Stimulated activated CD8-positive, alpha-beta memory T cell treated with anti-CD3 and anti-CD28 coated beads, Interleukin-2, amount 100 ng/mL, for 48 hours (primary cell): ENCODE measurements around the gene TTYH1.
A peak's percentile ranks its signal among the peaks of the same experiment; 100 is the strongest.

Experiments used
- DNase-seq, 2 donors: peaks; one replicate each; pipeline ENCODE4 v3.0.0-alpha.2; 2020; ENCODE audit warnings: low read depth in 2 of 2

The TTYH1 gene

GRCh38 chr19:54424201-54424600 lies 8.9 kb downstream of the TTYH1 start:
- no peak for DNase-seq

GRCh38 chr19:54424660-54425381 lies 9.6 kb downstream of the TTYH1 start:
- no peak for DNase-seq

GRCh38 chr19:54425382-54425723 lies 10.1 kb downstream of the TTYH1 start:
- no peak for DNase-seq

DNA sequence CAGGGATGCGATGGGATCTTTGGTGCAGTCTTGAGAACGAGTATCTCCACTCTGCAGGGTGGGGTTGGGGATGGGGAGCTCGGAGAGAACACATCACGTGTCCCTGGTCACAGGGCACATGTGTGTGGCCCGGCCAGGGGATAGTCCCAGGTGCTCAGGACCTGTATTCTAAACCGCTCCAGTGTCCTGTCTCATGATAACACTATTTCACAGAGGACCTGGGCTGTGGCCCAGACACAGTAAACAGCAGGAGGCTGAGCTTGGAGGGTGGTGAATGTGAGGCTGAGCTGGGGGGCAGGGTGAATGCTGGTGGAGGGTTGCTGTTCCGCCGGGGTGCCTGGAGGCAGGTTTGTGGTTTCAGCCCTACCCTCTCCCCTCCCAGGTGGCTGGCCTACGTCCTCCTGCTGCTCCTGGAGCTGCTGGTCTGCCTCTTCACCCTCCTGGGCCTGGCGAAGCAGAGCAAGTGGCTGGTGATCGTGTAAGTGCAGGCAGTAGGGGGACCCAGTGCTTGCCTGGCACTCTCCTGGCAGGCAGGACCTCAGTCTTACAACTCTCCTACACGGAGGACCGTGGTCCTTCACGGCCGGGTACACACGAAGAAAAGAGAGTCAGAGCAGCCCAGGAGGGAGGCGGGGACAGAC lies 11.1 kb downstream of the TTYH1 start:
- no peak for DNase-seq

GRCh38 chr19:54427586-54427985 lies 12.3 kb downstream of the TTYH1 start:
- DNase-seq: no peak

DNA sequence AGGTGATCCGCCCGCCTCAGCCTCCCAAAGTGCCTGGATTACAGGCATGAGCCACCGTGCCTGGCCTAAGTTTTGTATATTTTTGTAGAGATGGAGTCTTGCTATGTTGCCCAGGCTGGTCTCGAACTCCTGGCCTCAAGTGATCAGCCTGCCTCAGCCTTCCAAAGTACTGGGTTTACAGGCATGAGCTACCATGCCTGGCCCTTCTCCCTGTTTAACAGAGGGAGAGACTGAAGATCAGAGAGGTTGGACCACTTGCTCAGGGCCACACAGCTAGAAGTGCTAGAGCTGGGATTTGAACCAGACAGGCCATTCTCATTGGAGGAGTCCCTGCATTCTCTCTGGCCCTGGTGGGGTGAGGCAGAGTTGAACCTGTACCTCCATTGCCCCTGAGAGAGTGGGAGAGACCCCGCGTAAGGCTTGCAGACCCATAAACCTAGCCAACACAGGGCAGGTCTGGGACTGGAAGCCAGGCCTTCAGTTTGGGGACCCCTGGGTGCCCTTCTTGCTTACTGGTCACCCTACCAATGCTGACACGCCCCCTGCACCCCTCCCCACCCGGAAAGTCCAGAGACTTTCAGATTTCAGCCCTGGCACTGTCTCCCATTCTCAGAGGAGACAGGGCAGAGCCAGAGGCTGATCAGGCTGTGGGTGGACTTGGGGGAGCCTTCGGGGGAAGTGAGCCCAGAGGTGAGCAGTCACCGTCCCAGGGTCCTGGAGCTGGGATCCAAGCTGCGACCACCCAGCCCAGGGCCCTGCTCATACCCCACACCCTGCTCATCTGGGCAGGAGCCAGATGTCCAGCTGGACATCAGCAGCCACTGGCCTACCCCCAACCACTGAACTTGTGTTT lies 13.3 kb downstream of the TTYH1 start:
- no peak for DNase-seq

DNA sequence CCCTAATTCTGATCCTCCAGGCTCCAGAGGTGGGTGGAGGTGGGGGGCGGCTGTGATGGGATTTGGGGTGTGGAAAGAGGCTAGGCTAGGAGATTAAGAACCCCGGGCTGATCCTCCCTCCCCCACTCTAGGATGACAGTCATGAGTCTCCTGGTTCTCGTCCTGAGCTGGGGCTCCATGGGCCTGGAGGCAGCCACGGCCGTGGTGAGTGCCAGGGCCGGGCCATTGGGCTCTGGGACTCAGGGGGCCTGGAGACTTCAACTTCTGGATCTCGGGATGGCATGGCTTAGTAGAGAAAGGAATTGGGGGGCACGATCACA lies 13.9 kb downstream of the TTYH1 start:
- no peak for DNase-seq

DNA sequence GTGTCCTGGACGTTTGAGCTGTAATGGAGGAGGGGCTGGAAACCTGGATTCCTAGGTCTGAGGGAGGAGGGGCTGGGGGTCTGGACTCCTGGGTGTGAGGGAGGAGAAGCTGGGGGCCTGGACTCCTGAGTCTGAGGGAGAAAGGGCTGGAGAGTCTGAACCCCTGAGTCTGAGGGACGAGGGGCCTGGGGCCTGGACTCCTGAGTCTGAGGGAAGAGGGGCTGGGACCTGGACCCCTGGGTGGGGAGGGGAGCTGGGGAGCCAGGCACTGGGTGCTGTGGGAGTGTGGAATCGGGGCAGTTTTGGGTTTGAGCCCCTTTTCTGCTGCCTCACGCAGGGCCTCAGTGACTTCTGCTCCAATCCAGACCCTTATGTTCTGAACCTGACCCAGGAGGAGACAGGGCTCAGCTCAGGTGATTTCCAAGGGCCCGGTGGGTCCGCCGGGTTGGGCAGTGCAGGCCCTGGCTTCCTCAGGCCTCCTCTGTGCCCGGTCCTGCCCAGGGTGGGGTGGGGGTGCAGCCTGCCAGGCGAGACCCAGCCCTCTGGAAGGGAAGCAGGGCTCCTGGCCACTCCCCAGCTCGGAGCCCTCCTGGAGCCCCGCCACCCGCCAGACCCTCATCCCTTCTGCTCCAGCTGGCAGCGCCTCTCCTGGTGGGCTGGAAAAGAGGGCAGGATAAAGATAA lies 14.4 kb downstream of the TTYH1 start:
- no peak for DNase-seq

DNA sequence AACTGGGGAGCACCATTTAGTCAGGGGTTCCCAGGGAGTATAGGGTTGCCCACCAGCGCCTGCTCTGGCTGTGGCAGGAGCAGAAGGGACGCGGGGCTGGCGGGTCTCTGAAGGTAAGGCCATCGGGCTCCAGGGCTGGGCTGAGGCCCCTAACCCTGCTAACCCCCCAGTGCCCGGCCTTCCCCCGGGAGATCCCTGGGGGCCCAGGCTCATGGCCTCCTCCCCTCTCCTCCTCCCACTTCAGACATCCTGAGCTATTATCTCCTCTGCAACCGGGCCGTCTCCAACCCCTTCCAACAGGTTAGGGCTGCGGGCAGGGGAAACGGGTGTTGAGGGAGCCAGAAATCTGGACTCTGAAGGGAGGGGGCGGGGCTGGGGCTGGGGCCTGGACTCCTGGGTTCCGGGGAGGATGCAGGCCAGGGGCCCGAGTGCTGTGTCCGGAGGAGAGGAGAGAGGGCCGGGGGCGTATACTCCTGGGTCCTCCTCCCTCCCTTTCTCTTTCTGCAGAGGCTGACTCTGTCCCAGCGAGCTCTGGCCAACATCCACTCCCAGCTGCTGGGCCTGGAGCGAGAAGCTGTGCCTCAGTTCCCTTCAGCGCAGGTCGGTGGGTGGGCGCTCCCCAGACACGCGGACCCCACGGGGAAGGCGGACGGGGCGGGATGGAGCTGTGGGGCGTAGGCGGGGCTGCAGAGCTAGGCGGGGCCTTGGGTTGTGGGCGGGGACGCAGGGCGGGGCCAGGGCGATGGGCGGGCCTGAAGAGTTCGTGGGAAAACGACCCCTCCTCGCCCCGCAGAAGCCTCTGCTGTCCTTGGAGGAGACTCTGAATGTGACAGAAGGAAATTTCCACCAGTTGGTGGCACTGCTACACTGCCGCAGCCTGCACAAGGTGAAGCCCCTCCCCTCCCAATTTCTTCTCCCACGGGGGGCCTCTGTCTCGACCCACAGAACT lies 15.3 kb downstream of the TTYH1 start:
- DNase-seq: peak; percentile 41 to 47

DNA sequence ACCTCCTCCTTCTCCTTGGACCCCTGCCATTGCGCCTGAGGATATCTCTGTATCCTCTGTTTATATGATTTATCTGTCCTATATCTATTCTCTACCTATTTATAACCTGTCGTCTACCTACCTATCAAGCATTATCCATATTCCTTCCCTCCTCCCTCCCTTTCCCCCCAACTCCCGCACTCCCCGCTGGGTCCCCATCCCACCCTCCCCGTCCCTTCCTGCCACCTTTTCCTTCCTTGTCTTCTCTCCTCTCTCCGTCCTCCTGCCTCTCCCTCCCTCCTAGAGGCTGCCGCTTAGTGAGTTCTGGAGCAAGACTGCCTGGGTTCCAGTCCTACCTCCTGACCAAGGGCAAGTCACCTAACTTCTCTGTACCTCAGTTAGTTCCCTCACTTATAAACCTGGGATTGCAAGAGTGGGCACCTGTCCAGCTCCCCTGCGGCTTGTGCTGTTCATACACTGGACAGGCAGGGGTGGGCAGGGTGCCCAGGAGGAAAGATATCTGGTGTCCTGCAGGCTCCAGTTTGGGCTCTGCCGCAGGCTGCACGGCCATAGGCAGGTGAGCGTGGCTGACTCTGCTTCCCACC lies 16.1 kb downstream of the TTYH1 start:
- DNase-seq: no peak

DNA sequence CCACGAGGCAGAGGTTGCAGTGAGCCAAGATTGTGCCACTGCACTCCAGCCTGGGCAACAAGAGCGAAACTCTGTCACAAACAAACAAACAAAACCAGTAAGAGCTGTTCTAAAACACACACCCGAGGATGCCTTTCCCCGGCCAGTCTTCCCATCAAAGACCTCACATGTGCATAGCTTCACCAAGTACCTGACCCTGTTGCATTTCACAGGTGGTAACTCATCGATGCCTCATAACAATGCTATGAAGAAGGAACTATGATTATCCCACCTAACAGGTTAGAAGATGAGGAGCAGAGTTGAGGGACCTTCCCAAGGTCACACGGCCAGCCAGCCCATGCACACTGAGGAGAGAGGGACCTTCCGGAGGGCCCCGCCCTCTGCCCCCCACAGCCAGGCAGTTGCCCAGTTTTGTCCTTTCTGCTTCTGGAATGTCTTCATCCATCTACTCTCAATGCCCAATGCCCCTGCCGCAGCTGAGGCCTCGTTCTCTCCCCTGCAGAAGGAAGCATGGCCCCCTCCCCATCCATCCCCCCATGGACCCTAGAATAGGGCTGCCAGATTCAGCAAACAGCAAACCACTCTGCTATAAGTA lies 17.0 kb downstream of the TTYH1 start:
- DNase-seq: no peak

- no peak for DNase-seq
Measured at GRCh38 chr19:54433697-54434096, 18.4 kb downstream of the TTYH1 start.

DNA sequence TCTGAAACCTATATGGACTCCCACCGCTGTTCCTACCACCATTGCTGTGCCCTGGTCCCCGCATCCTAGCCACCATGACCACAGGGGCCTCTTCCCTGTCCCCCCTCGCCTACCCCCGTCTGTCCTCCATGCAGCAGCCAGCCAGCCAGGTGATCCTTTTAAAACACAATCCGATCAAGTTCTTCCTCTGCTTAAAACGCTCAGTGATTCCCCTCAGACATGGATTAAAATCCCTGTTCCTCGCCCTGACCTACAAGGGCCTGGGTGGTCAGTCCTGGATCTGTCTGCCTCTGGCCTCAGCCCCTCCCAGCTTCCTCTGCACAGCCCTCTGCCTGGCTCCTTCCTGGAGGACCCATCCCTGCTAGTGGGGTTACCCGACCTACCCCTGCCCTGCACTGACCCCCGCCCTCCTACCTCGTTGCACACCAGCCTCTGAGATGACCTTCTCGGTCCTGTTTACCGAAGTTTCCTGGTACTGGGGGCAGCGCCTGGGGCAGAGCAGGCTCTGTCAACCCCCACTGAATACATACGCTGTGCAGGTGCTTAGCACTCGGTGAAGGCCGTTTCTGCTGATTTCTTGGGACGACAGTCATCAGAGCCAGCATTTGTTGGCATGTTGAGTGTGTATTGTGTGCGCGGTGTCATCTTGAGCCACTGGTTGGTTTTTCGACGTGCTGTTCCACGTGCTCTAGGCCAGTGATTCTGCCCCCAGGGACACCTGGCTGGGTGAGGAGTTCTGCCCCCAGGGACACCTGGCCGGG lies 19.0 kb downstream of the TTYH1 start:
- DNase-seq: no peak

GRCh38 chr19:54434873-54435214 lies 19.6 kb downstream of the TTYH1 start:
- DNase-seq: no peak

GRCh38 chr19:54435551-54436016 lies 20.3 kb downstream of the TTYH1 start:
- DNase-seq: no peak

DNA sequence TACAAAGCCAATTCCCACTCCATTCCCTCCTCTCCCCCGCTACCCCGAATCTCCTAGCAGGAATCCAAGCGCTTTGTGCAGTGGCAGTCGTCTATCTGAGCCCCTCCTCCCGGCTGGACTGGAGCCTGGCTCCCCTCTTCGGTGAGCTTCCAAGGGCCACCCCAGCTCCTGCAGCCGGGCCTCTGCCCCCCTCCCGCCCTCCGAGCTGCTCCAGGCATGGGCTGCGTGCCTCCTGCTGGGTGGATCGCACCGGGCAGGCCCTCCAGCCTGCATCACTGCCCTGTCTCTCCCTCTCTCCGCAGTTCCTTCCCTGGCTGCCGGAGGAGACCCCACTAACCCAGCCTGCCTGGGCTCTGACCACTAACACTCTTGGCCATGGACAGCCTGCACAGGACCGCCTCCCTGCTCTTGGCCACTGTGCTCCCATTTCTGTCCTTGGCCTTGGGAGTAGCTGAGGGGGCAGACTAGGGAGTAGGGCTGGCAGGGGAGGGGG lies 20.8 kb downstream of the TTYH1 start:
- no peak for DNase-seq

- DNase-seq: no peak
Measured at GRCh38 chr19:54436628-54437252, 21.5 kb downstream of the TTYH1 start.

DNA sequence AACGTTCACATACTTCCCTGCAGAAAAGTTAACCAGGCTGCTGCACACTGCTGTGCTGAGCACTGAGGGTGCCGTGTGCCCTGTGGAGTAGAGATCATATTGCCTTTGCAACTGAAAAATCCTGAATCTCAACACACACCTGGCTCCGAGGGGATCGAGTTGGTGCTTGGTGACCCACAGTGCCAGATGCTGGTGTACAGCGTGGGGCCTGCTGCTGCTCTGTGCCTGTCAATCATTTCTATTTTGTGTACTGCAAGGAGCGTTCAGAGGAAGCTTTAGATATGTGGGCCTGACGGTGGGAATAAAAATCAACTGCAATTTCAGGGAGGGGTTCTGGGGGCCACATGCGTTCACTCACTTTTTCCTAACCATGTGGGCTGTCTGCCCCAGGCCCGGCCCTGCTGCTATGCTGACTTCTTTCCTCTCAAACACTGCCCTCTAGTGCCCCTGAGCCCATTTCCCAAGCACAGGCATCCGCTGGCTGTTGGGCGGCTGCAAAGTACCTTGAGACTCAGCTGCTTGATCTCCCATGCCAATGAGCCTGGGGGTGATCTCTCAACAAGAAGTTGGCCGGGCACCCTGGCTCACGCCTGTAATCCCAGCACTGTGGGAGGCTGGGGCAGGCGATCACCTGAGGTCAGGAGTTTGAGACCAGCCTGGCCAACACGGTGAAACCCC lies 24.0 kb downstream of the TTYH1 start:
- peak in 1 of 2 donors; percentile 17 for DNase-seq
